ENCODE measurements around the gene CLDN6.

Gene CLDN6

GRCh38 chr16:3027983-3028715, 10.2 kb upstream of the CLDN6 start:
- peak; percentile 84 for DNase-seq (ENCODE audit: low read depth)

- no peak for DNase-seq (ENCODE audit: low read depth)
Measured at GRCh38 chr16:3027489-3027795, 9.5 kb upstream of the CLDN6 start.

- DNase-seq (ENCODE audit: low read depth): no peak
Measured at GRCh38 chr16:3026609-3027488, 8.9 kb upstream of the CLDN6 start.

- no peak for DNase-seq (ENCODE audit: low read depth)
Measured at GRCh38 chr16:3026003-3026378, 8.0 kb upstream of the CLDN6 start.

- DNase-seq (ENCODE audit: low read depth): no peak
Measured at GRCh38 chr16:3025032-3026002, 7.3 kb upstream of the CLDN6 start.

GRCh38 chr16:3023669-3024478, 5.9 kb upstream of the CLDN6 start, which contains the start of the genes HCFC1R1 and THOC6:
Gene HCFC1R1 (minus strand): TSS chr16:3023942. CDS start chr16:3023941, 1 bp downstream.
Gene THOC6 (plus strand): TSS chr16:3024035. CDS start chr16:3024327, 292 bp downstream.
- DNase-seq (ENCODE audit: low read depth): peak; percentile 89

- no peak for DNase-seq (ENCODE audit: low read depth)
Measured at GRCh38 chr16:3023415-3023668, 5.4 kb upstream of the CLDN6 start.

GRCh38 chr16:3022684-3023414, 4.9 kb upstream of the CLDN6 start:
- DNase-seq (ENCODE audit: low read depth): no peak

- DNase-seq (ENCODE audit: low read depth): peak; percentile 70
Measured at GRCh38 chr16:3022208-3022683, 4.3 kb upstream of the CLDN6 start.

- DNase-seq (ENCODE audit: low read depth): peak; percentile 61
Measured at GRCh38 chr16:3021449-3022207, 3.6 kb upstream of the CLDN6 start.

- DNase-seq (ENCODE audit: low read depth): peak; percentile 71
Measured at GRCh38 chr16:3020604-3021448, 2.8 kb upstream of the CLDN6 start.

- DNase-seq (ENCODE audit: low read depth): peak; percentile 59
Measured at GRCh38 chr16:3020247-3020603, 2.2 kb upstream of the CLDN6 start, which contains the start of gene TNFRSF12A. Gene TNFRSF12A (plus strand): TSS chr16:3020368. CDS start chr16:3020398, 30 bp downstream.

- no peak for DNase-seq (ENCODE audit: low read depth)
Measured at GRCh38 chr16:3019594-3020246, 1.7 kb upstream of the CLDN6 start.

- DNase-seq (ENCODE audit: low read depth): no peak
Measured at GRCh38 chr16:3017344-3017743, 639 bp downstream of the CLDN6 start.

- DNase-seq (ENCODE audit: low read depth): no peak
Measured at GRCh38 chr16:3015865-3016521, 2.0 kb downstream of the CLDN6 start.

GRCh38 chr16:3014971-3015370, 3.0 kb downstream of the CLDN6 start:
- no peak for DNase-seq (ENCODE audit: low read depth)

GRCh38 chr16:3013998-3014690, 3.8 kb downstream of the CLDN6 start:
- no peak for DNase-seq (ENCODE audit: low read depth)

All from activated T-helper 1 cell treated with Interleukin-2 at 50 U/mL for 16 hours (primary cell).